Measurements from ENCODE around the gene LRRC56. TPM values are rescaled to one million over a fixed set of nuclear protein-coding genes. Genes with fewer than 3 reads are reported as not detected.

LRRC56 gene
- total and polyA plus RNA-seq, 11 donors = 0.07 to 0.35 (median 0.20) TPM; not detected in 2

- Histone ChIP-seq H3K27me3 (peaks cover 16 to 53% (median 32%) of the 10 kb centered on the region in 9 donors), H3K4me3 (no peak overlapping the region), H3K4me1 (peaks cover 0 to 21% (median 13%) of the 10 kb centered on the region in 12 donors), H3K27ac (no peak overlapping the region), H3K9me3 (no peaks in the 10 kb centered on the region), H3K36me3 (no peaks in the 10 kb centered on the region)
- ATAC-seq (no peak), DNase-seq (no peak)
- TF ChIP-seq POLR2A (IDR thresholded peaks at IDR 0.05) = no peak
- TF ChIP-seq CTCF (IDR thresholded peaks at IDR 0.05) = no peak
- intact Hi-C loops (cut with DNase I) = loop anchor here in 1 of 10 donors (5.0 kb wide), 1 partner anchor 176 kb away; no protein-coding TSS in a partner anchor
- WGBS, 4 donors = 83 to 87% (median 85%) methylated on average over 8 to 16 of the region's 16 CpGs
These were observed 13.8 kb downstream of the LRRC56 start for GRCh38 chr11:551131-551530.

- DNase-seq (no peak), ATAC-seq (no peak)
- Histone ChIP-seq H3K4me3 (no peak overlapping the region), H3K9me3 (no peaks in the 10 kb centered on the region), H3K4me1 (peaks cover 0 to 22% (median 13%) of the 10 kb centered on the region in 12 donors), H3K27ac (no peak overlapping the region), H3K27me3 (peaks cover 21 to 58% (median 37%) of the 10 kb centered on the region in 9 donors), H3K36me3 (no peaks in the 10 kb centered on the region)
- no peak for TF ChIP-seq CTCF (IDR thresholded peaks at IDR 0.05)
- no peak for TF ChIP-seq POLR2A (IDR thresholded peaks at IDR 0.05)
- 78 to 100% (median 83%) methylated on average over 2 to 12 of the region's 12 CpGs for WGBS, 4 donors
- intact Hi-C loops (cut with DNase I) = loop anchor here in 1 of 10 donors (5.0 kb wide), 1 partner anchor 176 kb away; no protein-coding TSS in a partner anchor
These were observed 14.3 kb downstream of the LRRC56 start for GRCh38 chr11:551596-551995.

GRCh38 chr11:553083-553987 is 16.0 kb downstream of the LRRC56 start:
- peaks cover 27 to 74% (median 48%) of the 10 kb centered on the region in 9 donors for H3K27me3 ChIP-seq

More at GRCh38 chr11:553083-553987, 16.0 kb downstream of the LRRC56 start:
- H3K36me3 ChIP-seq = no peaks in the 10 kb centered on the region
- H3K9me3 ChIP-seq = no peaks in the 10 kb centered on the region
- no peak for ATAC-seq
- peaks cover 0 to 22% (median 13%) of the 10 kb centered on the region in 12 donors for H3K4me1 ChIP-seq
- H3K27ac ChIP-seq = no peak overlapping the region
- no peak for DNase-seq
- intact Hi-C loops (cut with DNase I) = loop anchor here in 1 of 10 donors (5.0 kb wide), 1 partner anchor 174 kb away; no protein-coding TSS in a partner anchor
- no peak for TF ChIP-seq POLR2A (IDR thresholded peaks at IDR 0.05)
- TF ChIP-seq CTCF (IDR thresholded peaks at IDR 0.05) = no peak
- H3K4me3 ChIP-seq = no peak overlapping the region
- WGBS, 4 donors = 78 to 88% (median 86%) methylated on average over 20 to 27 of the region's 27 CpGs

Data from heart left ventricle (tissue), 16 donors.